DMS114 treated with DMSO at 0.1 percent for 48 hours (cell line): ENCODE measurements around the gene FRMD3.
"Not testable (repeated sequence)": the region's sequence is repeated elsewhere in the genome, so short reads cannot be mapped to it uniquely, and the experiment has no call there.

Experiments
- DNase-seq: peaks from one replicate; lab custom pipeline; 2025; ENCODE audit not compliant: unreplicated experiment; lab: John Stamatoyannopoulos, UW

FRMD3 gene

DNA sequence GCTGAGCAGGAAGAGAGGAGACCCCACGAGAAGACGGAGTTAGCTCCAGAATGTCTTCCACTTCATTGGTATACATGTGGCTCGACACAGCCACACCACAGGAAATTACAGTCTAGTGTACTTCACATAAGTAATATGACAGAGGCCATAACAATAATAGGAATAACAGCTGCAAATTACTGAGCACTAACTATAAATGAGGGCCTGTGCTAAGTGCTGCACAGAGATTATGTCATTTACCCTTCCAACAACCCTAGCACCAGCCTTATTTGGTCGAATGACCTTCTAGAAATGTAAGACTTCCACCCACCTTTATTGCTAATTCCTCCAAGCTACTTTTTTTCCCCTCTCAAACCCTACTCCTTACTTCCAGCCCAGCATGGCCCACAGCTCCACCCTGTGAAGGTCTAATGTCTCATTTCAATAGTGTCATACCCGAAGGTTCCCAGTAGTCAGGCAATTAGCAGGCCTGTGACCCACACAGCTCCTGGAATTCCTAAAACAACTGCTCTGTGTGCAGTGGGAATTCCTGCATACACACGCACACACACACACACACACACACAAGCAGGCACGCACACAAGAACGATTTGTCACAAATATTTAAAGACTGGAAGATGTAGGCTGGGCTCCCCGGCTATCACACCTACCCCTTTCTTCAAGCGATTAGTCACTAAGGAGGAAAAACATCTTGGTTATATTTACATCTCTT is 134.5 kb downstream of the FRMD3 start:
- DNase-seq = no peak

GRCh38 chr9:83401328-83401900 is 136.8 kb downstream of the FRMD3 start:
- no peak for DNase-seq

- DNase-seq = no peak
These were observed 141.4 kb downstream of the FRMD3 start for GRCh38 chr9:83396813-83397212.

DNA sequence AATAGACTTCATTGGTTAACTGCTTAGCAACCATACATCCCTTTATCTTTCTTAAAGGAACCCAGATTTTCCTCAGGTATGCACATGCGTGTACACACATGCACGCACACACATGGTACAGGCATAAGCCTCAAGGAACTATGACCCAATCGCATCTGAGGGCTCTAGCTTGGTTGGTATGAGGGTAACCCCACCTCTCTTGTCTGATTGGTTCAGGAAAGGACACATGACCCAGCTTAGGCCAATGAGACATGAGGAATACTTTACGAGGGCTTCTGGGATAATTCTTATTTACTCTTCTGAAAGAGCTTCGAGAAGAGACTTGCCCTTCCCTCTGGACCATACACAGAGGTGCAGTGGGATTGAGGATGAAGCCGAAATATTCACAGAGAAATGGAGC is 141.9 kb downstream of the FRMD3 start:
- no peak for DNase-seq

- DNase-seq = no peak
These were observed 146.0 kb downstream of the FRMD3 start for GRCh38 chr9:83392228-83392627.

DNA sequence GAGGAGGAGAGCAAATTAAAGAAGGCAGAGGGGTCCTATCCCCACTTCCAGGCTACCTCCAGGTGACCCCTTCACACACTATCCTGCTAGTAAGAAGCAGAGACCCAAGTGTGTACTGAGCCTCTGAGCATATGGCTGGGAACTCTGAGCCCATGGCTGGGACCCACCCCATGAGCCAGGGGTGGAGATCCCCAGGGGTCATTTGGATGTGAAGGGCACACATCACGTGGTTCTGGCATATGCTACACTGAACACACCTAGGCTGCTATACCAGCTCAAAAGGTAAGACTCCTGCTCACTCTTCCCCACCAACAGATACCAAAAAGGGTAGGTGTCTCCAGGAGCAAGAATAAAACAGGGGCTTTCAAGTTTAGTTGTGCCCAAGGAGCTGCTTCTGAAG is 149.9 kb downstream of the FRMD3 start:
- DNase-seq = no peak

DNA sequence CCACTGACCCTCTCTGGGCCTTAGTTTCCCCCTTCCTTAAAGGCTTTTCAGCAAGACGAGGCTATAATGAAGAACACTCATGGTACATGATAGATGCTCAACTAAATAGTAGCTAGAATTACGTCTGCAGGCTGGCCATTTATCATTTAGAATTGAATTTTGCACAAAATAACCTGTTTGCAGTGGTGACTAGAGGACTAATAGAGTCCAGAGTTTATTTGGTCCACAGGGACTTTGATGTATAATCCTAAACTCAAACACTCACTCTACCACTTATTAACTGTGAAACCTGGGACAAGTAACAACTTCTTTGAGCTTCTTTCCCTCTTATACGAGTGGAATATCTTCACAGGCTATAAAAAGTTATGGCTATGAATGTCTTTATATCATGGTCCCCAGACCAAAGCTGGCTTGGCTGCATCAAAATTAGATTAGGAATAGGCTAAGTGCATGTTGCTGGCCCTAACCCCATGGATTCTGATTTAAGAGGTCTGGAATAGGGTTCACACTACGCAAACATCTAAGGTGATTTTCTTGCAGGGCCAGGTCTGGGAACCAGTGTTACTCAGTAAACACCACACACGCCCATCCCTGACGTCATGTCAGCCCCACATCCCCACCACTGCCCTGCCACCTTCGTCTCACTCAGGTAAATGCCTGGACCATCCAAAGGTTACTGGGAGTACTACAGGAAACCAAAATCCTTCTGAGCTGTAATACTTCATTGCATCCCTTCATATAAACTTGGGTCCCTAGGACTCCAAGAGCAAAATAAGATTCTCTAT is 150.6 kb downstream of the FRMD3 start:
- DNase-seq = no peak

DNA sequence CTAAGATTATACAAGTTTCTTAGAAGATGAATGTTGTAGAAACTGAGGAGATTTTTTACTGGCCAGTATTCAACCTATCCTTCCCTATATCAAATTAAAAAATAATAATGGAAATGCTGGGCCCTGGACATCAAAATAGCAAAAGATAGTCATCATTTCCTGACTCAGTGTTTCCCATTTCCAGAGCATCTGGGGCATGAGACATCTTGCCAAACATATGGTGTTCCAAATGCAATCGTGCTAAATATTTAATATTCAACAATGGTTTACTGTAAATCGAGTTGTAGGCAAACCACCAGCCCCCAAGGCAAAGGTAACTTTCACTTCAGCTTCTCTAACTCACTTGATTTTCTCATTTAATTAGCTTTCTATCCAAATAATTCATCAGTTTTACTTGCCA is 152.9 kb downstream of the FRMD3 start:
- no peak for DNase-seq

- no peak for DNase-seq
These were observed 154.0 kb downstream of the FRMD3 start for GRCh38 chr9:83384214-83384613.

- DNase-seq = no peak
These were observed 155.2 kb downstream of the FRMD3 start for GRCh38 chr9:83383034-83383433.

DNA sequence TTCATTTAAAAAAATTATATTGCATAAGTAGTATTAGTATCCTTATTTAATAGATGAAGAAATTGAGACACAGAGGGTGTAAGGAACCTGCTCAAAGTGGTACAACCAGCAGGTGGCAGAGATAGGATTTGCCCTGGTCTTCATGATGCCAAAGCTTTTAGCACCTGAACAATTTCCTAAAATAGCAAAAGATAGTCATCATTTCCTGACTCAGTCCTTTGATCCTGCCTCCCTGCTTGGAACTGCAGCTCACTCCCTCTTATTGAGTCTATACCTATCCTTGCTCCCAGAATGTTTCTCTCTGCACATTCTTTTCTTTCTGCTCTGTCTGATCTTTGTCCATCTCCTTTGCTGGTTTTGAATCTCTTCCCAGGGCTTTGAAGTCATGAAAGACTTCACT is 155.8 kb downstream of the FRMD3 start:
- DNase-seq = no peak

DNA sequence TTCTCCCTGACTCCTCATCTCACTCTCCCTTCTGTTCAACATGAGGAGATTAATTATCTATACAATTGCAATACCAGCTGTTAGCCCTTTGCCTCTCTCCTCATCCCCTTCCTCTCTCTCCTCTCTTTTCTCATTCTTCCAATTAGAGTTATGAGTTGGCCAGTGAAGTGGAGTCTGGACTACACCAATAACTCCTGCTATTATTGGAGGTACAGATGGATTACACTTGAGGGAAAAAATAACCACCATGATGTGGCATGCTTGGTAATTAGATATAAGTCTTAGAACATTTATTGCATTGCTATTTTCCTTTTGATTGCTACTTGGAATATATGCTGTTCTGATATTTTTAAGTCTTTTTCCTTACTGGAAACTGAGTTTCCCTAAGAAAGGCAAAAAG is 159.2 kb downstream of the FRMD3 start:
- no peak for DNase-seq

DNA sequence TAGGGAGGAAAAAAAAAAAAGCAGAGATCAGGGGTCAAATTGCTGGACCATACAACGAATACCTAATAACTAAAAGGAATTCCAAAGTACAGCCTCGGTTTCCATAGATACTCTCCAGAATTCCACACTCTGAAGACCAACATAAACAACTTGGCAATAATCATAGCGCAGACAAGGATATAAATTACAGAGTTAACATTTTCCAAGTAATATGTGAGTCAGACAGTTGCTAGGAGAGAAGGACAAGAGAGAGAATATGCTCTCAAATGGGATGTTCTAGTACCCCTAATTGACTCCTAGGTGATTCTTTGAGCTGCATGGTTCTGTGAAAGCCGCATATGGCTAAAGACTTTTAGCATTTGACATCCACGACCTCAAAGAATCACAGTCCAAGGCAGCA is 165.2 kb downstream of the FRMD3 start:
- DNase-seq = no peak

DNA sequence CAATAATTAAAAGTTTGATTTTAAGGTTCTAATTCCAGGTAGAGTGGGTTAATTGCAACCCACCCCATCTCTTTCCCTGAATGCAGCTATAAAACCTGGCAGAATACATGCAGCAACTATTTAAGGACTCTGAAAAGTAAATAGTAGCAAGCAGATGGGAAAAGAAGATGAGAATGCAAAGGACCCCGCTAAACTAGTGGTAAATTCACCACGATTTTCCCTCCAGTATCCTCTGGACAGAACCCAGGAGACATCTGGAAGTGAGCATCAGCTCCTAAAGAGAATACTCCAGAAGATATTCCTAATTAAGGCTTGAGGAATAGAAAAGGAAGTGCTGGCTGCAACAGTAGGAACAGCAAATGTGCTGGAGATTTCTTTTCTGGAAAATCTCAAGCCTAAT is 170.9 kb downstream of the FRMD3 start:
- no peak for DNase-seq

DNA sequence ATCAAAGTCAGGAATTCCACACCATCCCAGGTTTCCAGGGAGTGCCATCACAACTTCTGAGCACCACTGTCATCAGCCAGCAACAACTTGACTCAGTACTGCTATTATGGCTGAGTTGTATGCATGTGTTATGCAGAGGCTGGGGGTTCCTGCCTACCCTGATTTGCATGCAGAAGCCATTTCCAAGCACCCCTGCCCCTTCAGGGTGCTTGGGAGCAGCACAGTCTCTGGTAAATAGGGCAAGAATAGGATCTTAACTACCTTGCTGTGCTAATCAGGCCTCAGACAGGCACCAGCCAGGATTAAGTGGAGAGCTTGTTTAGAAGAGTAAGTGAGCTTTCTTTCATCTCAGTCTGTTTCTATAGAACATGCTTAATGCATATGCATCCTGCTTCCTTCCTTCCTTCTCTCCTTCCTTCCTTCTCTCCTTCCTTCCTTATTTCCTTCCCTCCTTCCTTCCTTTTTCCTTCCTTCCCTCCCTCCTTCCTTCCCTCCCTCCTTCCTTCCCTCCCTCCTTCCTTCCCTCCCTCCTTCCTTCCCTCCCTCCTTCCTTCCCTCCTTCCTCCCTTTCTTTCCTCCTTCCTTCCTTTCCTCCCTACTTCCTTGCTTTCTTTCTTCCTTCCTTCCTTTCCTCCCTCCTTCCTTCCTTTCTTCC is 175.7 kb downstream of the FRMD3 start:
- no peak for DNase-seq

DNA sequence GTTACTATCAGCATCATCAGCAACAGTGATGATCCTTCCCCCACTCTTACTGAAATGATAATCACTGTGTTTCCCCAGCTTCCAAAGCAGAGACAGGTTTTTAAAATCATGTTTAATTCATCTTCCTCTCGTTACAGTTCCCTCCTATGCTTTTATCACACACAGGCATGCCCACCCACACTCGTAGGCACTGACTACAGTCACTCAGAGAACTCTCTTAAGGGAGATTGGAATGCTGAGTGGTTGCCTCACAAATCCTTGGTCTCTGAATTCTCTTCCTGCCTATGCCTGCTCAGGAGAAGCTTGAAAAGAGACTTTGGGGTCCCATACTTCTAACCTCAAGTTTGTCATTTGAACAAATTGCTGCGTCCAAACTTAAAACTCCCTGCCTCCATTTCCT is 179.2 kb downstream of the FRMD3 start:
- DNase-seq = no peak

- not testable (repeated sequence) for DNase-seq
These were observed 179.7 kb downstream of the FRMD3 start for GRCh38 chr9:83358493-83358892.

DNA sequence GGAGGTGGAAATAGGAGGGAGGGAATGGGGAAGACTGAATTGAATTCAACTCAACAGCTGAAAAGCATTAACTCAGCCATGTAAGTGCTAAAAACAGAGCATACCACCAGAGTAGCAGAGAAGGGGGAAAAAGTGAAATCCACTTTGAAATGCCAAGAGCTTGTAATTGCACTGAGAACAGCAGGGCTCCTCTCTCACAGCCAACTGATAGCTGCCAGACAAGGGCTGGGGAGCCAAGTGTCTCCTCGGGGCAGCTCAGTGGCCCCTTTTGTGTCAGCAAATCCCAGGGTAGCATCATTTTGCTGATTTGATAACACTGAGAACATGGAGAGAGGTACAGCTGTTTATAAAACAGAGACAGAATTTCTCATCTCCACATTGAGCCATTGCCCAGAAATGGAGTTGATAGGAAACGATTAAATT is 182.5 kb downstream of the FRMD3 start:
- DNase-seq = no peak

DNA sequence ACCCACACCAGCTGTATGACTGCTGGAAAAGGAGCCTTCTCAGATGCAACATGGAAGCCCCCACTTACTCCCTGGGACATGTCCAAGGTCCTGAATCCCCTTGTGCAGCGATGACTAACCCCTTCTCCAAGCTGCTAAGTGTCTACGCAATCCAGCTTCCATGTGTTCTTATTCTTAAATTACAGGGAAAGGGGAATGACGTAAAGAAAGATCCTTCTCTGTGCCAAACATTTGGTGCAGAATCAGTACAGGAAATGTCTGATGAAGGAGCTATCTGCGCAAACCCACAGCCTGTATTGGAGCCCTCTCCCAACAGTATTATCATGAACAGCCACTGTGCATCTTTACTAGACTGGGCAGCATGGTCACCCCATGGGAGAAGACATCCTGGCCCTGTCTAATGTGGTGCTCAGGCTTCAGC is 183.2 kb downstream of the FRMD3 start:
- DNase-seq = no peak

DNA sequence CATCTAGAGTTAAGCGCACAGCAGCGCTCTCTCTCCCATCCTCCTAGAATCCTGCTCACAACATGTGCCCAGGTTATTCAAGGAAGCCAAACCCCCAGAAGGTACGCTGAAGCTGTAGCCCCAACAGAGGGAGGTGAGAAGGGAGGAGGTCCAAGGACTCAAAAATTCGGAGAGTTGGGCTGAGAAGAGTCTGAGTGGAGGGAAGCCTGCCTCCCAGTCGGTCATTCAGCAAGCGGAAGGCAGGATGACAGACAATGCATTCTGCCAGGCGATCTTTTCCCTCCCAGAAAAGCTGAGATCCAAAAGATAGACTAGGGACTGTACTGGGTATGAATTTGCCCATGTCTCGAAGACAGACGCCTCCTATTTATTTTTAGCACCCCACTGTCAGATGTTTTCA is 189.2 kb downstream of the FRMD3 start:
- DNase-seq = no peak

DNA sequence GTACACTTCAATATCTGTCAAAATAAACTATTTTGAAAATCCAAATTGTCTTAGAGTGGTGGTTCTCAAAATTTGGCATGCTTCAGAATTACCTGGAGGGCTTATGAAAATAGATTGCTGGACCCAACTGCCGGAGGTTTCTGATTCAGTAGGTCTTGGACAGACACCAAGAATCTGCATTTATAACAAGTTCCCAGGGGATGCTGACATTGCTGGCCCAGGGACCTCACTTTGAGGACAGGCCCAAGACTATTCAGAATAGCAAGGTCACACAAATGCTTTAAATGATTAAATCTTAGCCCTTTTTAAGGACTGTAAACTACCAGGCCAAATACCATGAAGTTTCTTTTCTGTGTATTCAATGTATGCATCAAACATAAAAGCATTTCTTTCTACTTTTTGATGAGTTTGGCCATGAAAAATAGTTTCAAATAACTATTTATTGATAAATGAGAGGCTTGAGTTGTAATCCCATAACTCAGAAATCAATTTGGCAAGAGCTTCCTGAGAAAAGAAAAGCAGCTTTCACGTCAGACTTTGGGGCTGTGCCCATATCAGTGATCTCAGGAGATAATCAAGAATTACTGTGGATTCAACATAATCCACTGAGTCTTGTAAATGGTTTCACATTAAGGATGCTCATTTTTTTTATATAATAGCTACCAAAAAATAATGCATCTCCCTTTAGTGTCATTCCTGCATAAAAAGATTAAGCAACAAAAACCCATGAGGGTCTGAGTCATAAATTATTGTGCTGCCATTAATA is 191.4 kb downstream of the FRMD3 start:
- no peak for DNase-seq
